ENCODE measurements around the gene SCARB1. TPM values are rescaled to one million over a fixed set of nuclear protein-coding genes. Genes with fewer than 3 reads are reported as not detected.
A peak's percentile ranks its signal among the peaks of the same experiment; 100 is the strongest.

SCARB1 gene
- total RNA-seq, 1 experiment from 2014 or later: 68.3 TPM

GRCh38 chr12:124771462-124772288 is 92.0 kb downstream of the SCARB1 start:
- Mint-ChIP-seq H3K27me3 (ENCODE audit: low read depth) (peaks cover 11% of the 10 kb centered on the region), H3K9me3 (no peaks in the 10 kb centered on the region), H3K4me3 (peak overlapping the region; percentile 29), H3K27ac (no peak overlapping the region), H3K36me3 (0 out of 2 replicates have a peak, but pooled peaks cover 2% of the 10 kb centered on the region), H3K4me1 (peaks cover 15% of the 10 kb centered on the region)
- ATAC-seq (peak; percentile 68), DNase-seq (ENCODE audit: low spot score) (peak; percentile 94)
- CTCF ChIA-PET: interaction anchor here (0.6 to 2.0 kb wide), 36 partner anchors 9 to 755 kb away, joined by 3 to 10 read pairs (median 4); no protein-coding TSS in a partner anchor
- POLR2A ChIA-PET: interaction anchor here (1.1 kb wide), 1 partner anchor 291 kb away, joined by 3 read pairs; no protein-coding TSS in a partner anchor
- 0 out of 2 replicates have a peak, but pooled peaks have one; percentile 37 for TF ChIP-seq PRDM15 (CRISPR knock-in tag; IDR thresholded peaks at IDR 0.05)
- no peak for TF ChIP-seq ZNF512 (CRISPR knock-in tag; IDR thresholded peaks at IDR 0.05; ENCODE audit: borderline replicate concordance)
- TF ChIP-seq CTCF (IDR thresholded peaks at IDR 0.05): peak; percentile 97
- TF ChIP-seq ZSCAN18 (CRISPR knock-in tag; IDR thresholded peaks at IDR 0.05): 0 out of 2 replicates have a peak, but pooled peaks have one; percentile 30
- TF ChIP-seq NR1H2 (CRISPR knock-in tag; IDR thresholded peaks at IDR 0.05): no peak
- TF ChIP-seq ZNF317 (CRISPR knock-in tag; IDR thresholded peaks at IDR 0.05; ENCODE audit: borderline replicate concordance, low read depth): no peak
- no peak for TF ChIP-seq CREM (CRISPR knock-in tag; IDR thresholded peaks at IDR 0.05)
- TF ChIP-seq CBFB (CRISPR knock-in tag; IDR thresholded peaks at IDR 0.05; ENCODE audit: low read depth): no peak
- no peak for TF ChIP-seq ARID4B (CRISPR knock-in tag; IDR thresholded peaks at IDR 0.05; ENCODE audit: borderline replicate concordance)
- TF ChIP-seq ERG (CRISPR knock-in tag; IDR thresholded peaks at IDR 0.05): no peak
- TF ChIP-seq NFATC4 (CRISPR knock-in tag; IDR thresholded peaks at IDR 0.05): no peak
- TF ChIP-seq KAT7 (CRISPR knock-in tag; IDR thresholded peaks at IDR 0.05; ENCODE audit: borderline replicate concordance): no peak
- no peak for TF ChIP-seq ZNF263 (CRISPR knock-in tag; IDR thresholded peaks at IDR 0.05; ENCODE audit: low read depth)
- TF ChIP-seq MXD4 (CRISPR knock-in tag; IDR thresholded peaks at IDR 0.05; ENCODE audit: borderline replicate concordance): no peak
- TF ChIP-seq AR (CRISPR knock-in tag; IDR thresholded peaks at IDR 0.05): no peak

Measured in WTC11 (cell line).